Thyroid gland (tissue), 4 donors: ENCODE data around the gene PAX5.

ENCODE experiments used
- CTCF ChIP-seq, 6 experiments: fragments of 200-600 bp in 3 of 6; fragments of 450-650 bp in 3 of 6; sonication (generic) in 3 of 6; IDR thresholded peaks; one replicate each; pipeline ENCODE4 v1.5.1; 2016 to 2019; ENCODE audit warnings: antibody characterized with exemption in 6 of 6, mild to moderate bottlenecking in 2 of 6, inconsistent platforms in 1 of 6, moderate library complexity in 1 of 6
- POLR2A ChIP-seq, 2 donors: fragments of 450-650 bp; IDR thresholded peaks; one replicate each; pipeline ENCODE4 v1.6.1; 2017; ENCODE audit warnings: antibody characterized with exemption in 2 of 2, mild to moderate bottlenecking in 2 of 2, moderate library complexity in 1 of 2

GRCh38 chr9:36788534-36788933 is 245.5 kb downstream of the PAX5 start:
- peak in 1 of 6 experiments; percentile 24 for TF ChIP-seq CTCF (IDR thresholded peaks at IDR 0.05)
- TF ChIP-seq POLR2A (IDR thresholded peaks at IDR 0.05): no peak
